Fibroblast of peridontal ligament (primary cell): Measurements from ENCODE around the gene CELA2B.
A peak's percentile ranks its signal among the peaks of the same experiment; 100 is the strongest.
"Not testable (repeated sequence)": the region's sequence is repeated elsewhere in the genome, so short reads cannot be mapped to it uniquely, and the experiment has no call there.

Experiments used
- DNase-seq: peaks from one replicate; pipeline ENCODE4 v3.0.0-alpha.2; 2010; ENCODE audit errors: extremely low read depth

The CELA2B gene

DNA sequence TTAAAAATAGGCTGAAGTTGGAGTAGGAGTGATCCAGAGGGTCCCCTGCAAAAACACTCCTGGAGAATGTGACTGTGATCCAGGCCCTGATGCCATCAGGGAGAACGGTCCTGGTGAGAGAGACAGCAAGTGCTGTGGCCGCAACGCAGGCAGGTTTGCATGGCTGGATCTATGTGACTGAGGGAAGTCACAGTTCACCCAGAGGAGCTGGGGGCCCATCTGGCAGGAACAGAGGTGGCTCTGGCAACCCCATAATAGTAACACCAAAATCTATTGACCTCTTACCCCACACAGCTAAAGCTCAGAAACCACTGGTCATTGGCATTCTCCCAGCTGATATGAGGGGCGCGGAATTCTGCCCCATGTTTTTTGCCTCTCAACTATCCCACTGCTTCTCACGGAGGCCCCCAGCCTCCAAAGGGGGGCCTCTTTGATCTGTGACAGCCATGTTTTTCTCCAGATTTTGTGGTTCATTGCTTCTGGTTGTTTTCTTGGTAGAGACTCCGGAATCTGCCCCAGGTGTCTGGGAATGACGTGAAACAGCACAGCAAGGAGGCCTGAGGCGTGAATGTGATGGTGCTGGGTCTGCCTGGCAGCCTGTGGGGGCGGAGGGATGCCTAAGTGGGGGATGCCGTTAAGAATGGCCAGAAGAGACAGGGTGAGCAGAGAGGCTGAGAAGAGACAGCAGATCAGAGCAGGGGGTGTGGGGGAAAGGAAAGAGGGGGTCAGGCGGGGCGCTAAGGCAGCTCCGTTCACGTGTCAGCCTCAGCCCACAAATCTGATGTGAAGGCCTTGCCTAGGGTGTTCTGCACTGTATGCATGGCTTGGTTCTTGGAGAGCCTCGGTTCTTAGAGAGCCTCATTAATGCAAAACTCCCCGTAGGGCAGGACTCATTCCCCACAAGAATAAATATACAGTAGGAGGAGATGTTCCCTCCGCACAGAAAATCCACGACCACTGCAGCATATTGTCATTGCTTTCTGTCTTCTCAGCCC, 24.6 kb downstream of the CELA2B start:
- DNase-seq: no peak

DNA sequence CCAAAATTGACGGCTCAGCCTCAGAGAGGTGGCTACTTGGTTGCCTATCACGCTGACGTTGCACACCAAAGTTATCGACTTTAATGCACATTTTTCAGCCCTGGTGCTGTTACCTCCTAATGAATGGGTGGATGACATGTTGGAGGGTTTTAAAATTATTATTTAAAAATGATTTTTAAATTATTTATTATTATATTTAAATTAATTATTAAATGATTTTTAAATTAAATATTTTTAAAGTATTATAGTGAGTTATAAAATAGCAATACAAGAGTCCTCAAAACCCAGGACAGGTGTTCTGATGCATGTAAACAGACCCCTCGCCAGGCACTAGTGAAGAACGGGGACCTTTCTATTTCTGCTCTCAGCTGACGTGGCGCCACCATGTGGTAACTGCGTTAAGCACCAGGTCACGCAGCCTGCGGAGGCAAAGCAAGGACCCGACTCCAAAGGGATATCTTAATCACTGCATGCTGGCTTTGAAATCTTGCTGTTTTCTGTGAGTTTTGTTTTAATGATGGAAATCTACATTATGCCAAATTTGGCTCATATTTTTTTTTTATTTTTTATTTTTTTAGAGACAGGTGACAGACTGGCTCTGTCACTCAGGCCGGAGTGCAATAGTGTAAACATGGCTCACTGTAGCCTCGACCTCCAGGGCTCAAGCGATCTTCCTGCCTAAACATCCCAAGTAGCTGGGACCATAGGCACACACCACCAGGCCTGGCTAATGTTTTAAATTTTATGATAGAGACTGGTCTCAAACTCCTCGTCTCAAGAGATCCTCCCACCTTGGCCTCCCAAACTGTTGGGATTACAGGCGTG, 25.5 kb downstream of the CELA2B start:
- peak; percentile 49 for DNase-seq

DNA sequence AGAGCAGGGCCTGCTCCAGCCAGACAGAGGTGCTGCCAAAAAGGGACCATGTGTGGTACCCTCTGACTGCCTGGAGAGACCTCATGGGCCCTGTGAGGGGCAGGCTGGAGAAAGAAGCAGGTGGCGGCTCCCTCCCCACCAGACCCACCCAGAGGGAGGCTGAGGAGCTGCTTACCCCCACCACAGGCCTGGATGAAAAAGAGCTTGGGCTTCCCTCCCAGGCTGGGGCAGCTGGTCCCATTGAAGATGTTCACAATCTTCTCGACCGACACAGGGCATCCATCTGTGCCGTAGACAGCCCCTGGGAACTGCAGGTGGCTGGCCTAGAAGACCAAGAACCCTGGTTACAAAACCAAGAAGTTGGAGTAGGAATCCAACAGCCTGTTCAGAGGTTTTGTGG, 28.5 kb downstream of the CELA2B start:
- no peak for DNase-seq

DNA sequence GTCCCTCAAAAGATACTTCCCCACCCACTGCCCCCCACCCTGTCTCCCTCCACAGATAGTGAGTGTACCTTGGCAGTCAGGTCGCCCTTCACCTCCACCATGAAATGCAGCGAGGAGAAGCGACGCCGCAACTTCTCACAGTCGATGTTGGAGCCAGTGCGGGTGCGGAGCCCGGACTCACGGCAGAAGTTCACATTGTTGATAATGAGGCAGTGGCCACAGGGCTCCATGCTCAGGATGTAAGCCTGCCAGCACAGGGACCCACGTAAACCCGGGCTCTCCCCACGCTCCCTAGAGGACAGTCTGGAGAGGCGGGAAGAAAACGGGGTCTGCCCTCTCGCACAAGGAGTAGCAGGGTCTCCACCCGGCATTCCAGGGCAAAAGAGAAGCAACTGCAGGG, 30.9 kb downstream of the CELA2B start:
- DNase-seq: no peak

DNA sequence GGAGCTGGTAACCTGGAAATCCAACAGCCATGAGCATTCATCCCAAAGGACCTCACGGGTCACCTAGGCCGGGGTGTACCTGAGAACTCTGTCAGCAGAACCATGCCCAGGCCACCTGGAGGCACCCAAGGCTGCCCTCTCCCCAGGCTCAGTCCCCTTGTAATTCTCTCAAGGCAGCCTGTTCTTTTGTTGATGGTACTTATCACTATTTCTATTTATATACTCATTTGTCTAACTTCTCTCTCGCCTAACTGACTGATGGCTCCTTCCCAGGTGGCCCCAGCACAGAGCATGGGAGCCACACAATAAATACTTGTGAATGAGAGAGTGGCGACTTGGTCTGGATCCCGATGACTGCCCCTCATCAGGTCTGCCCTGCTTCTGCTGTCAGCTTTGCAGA, 31.4 kb downstream of the CELA2B start:
- DNase-seq: no peak

DNA sequence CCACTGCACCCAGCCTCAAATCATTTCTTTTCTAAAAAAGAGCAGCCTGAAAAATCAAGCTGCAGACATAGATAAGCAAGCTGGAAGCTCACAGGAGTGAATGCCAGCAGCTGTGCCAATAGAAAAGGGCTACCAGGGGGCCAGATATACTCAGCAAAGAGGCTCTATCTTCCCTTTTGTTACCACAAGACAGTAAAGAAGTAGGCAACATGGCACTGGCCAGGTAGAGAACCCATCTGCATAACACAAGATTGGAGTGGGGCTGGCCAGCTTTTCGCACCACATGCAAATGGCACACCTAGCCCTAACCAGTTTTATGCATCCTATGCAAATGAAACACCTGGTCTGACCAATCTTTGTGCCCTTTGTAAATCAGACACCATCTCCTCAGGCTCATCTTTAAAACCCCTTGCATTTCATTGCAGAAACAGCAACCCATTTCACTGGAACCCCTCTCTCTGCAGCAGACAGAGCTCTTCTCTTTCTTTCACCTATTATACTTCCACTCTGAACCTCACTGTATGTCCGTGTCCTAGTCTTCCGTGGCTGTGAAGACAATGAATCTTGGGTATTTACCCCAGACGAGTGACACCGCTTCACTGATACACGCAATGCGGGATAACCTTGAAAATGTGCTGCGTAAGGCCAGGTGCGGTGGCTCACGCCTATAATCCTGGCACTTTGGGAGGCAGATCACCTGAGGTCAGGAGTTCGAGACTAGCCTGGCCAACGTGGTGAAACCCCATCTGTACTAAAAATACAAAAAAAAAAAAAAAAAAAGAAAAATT, 33.0 kb downstream of the CELA2B start:
- no peak for DNase-seq

DNA sequence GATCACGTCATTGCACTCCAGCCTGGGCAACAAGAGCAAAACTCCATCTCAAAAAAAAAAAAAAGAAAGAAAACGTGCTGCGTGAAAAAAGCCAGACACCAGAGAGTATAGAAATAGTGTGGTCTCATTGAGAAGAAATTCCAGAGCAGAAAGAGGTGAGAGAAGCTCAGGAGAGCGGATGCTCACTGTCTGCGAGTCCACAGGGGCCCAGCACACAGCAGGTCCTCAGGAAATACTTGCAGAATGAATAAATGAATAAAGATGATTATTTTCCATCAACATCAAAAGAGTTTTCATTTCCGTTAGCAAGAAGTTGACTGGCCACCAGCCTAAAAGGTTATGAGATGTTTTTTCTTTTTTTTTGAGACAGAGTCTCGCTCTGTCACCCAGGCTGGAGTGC, 33.7 kb downstream of the CELA2B start:
- DNase-seq: no peak

DNA sequence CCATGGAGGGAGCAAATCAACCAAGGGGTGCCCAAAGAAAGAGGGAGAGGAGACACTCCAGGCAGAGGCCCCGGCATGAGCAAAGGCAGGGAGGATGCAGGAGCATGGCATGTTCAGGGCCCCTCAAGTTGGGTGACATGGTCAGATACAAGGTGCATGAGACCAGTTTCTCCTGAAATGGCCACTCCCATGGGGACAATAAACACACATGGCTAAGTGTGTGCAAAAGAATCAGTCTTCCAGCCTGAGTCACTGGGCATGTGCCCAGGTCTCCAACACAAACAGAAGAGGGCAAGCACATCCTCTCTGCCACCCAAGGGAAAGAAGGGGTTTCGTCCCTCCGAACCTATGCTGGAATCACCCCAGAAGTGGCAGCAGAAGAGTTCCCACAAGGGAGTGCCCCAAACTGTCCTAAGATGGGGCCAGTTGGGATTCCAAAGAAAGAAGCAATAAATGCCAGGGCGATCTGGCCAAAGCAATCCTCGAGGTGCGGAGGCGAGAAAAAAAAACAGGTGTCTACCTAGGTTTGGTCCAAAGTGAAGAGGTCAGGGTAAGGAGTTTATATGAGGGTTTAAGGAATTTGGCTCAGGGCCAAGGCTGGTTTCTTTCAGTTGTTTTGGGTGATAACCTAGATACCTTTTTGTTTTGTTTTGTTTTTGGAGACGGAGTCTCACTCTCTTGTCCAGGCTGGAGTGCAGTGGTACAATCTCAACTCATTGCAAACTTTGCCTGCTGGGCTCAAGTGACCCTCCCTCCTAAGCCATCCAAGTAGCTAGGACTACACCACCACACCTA, 34.9 kb downstream of the CELA2B start:
- no peak for DNase-seq

DNA sequence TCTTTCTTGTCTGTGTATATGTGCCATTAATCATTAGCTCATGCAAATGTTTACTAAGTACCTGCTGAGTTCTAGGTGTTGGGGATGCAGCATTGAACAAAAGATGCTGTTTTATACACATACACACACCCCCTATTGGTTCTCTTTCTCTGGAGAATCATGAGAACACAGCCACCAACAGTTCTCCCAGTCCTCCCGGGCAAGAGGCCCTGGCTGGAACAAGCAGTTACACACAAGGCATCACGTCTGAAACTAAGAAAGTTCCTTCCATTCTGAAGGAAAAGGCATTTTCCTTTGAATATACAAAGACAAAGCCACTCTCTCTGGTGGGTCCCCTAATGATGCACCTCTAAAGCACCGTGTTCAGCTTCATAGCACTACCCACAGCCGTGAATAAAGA, 37.3 kb downstream of the CELA2B start:
- DNase-seq: no peak

DNA sequence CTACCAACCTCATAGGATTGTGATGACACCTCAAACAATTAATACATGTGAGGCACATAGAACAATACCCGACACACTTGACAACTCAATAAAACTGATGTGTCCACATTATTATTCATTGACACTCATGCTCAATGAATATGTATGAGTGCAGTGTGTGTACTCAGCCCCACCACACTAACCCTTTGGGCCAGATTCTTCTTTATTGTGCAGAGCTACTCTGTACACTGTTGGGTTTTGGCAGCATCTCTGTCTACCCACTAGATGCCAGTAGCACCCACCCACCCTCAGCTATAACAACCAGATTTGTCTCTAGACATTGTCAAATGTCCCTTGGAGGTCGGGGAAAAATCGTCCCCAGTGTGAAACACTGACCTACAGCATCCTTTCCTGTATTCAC, 38.0 kb downstream of the CELA2B start:
- no peak for DNase-seq

DNA sequence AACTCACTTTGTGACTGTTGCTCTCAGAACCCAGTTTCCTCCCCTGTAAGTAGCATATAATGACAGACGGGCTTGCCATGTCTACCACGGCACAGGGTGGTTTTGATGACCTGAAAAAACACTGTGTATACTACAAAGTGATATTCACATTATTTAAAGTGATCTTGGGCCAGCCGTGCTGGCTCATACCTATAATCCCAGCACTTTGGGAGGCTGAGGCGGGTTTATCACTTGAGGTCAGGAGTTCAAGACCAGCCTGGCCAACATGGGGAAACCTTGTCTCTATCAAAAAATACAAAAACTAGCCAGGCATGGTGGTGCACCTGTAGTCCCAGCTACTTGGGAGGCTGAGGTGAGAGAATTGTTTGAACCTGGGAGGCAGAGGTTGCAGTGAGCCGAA, 38.7 kb downstream of the CELA2B start:
- DNase-seq: not testable (repeated sequence)

DNA sequence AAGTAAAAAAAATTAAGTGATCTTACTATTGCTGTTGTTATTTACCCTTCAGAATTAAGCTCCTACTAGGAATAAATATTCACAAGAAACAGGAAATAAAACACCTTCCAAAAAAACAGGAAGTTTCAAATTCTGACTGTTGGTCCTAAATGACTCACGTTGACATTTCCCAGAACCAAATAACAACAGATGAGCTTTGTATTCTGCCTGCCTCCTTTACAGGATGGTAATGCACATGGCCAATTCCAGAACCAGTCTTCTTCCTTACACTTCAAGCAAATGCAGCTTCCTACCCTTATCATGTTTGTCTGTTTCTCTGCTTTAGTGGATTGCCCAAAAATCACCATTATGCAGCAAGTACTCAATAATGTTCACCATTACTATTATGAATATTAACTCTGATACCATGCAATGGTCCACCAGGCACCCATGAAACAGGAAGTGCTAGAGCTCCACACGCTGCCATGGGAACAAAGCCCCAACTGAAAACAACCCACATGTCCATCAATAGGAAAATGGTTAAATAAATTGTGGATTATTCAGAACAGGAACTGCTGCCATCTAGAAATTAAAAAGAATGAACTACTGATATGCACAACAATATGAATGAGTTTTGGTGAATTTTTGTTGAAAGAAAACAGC, 39.2 kb downstream of the CELA2B start:
- DNase-seq: no peak

DNA sequence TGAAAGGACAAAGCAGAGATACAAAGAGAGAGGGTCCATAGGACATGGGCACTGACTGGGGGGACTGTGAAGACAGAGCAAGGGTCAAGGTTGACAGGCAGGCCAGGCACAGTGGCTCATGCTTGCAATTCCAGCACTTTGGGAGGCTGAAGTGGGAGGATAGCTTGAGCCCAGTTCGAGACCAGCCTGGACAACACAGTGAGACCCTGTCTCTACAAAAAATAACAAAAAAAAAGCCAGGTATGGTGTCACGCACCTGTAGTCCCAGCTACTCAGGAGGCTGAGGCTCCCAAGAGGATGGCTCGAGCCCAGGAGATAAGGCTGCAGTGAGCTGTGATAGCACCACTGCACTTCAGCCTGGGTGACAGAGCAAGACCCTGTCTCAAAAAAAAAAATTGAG, 43.7 kb downstream of the CELA2B start:
- no peak for DNase-seq

DNA sequence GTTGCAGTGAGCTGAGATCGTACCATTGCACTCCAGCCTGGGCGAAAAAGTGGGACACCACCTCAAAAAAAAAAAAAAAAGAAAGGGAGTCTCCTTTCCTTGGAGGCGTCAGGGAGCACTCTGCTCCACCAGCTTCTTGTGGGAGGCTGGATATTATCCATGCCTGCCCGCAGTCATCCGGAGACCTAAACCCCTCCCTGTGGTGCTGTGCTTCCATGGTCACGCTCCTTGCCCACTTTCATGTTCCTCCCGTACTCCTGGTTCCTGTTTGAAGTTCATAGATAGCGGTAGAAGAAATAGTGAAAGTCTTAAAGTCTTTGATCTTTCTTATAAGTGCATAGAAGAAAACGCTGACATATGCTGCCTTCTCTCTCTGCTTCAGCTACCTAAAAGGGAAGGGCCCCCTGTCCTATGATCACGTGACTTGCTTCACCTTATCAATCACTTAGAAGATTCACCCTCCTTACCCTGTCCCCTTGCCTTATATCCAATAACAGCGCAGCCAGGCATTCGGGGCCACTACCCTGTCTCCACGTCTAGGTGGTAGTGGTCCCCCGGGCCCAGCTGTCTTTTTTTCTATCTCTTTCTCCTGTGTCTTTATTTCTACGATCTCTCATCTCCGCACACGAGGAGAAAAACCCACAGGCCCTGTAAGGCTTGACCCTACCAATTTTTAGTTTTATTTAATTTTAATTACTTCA, 45.5 kb downstream of the CELA2B start:
- not testable (repeated sequence) for DNase-seq

DNA sequence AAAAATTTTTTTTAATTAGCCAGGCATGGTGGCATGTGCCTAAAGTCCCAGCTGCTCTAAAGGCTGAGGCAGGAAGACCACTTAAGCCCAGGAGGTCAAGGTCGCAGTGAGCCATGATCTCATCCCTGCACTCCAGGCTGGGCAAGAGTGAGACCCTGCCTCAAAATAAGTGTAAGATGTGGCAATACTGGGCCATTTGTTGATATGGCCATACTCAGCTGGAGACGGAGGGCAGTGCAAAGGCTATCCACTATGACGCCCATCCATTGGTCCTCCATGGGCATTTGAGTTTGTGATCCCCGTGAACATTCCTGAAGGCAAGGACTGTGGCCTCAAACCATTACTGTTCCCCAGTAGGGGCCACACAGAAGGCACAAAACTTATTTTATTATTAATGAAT, 46.6 kb downstream of the CELA2B start:
- no peak for DNase-seq

DNA sequence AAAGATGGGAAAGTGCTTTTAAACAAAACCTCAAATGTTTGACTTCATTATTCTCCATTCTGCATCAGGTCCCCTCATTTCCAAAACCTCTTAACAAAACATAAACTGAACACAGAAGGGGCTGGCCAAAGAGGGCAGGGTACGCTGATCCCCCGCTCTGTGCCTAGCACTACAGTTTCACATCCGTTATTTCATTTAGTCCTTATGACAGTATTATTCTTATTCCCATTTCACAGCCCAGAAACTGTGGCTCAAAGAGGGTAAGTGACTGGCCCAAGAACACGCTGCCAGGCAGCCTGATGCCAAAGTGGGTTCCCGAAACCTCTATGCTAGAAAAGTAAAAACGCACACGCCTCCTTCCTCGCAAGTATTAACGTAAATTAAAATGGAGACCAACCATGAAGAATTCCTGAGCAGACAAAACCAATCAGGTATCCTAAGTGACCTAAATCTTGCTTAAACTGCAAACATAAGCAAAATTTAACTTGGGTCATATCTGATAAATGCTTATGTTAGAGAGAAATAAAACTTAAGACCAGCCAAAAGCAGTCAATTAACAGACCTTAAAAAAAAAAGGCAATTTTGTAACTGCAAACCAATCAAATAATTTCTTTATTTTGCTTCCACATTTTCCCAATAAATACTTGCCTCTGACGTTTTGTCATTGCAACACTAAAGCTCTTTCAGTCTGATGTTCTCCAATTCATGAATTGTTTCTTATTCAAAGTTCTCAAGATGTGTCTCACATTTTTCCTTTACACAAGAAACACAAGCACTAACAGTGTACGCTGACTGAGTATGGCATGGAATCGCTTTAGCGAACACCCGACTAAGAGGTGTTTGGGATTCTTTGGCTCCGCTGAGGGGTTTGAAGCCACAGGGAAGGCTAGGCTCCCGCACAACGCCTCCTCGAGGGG, 47.5 kb downstream of the CELA2B start:
- DNase-seq: peak; percentile 66

DNA sequence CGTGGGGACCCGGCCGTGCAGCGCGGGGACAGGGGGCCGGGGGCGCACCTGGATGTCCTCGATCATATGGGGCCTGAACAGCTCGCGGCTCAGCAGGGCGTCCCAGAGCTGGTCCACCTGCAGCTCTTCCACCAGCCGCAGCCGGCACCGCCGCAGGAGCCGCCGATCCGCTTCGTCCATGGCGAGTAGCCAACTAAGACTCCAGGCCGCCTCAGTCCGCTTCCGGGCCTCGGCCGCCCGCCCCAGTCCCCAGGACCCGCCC, 48.0 kb downstream of the CELA2B start, which contains the start of gene CASP9:
CASP9 (minus strand) TSS at position 195 of the 262 bp plus-strand sequence; CDS start at position 180, 15 bp downstream.
- no peak for DNase-seq

DNA sequence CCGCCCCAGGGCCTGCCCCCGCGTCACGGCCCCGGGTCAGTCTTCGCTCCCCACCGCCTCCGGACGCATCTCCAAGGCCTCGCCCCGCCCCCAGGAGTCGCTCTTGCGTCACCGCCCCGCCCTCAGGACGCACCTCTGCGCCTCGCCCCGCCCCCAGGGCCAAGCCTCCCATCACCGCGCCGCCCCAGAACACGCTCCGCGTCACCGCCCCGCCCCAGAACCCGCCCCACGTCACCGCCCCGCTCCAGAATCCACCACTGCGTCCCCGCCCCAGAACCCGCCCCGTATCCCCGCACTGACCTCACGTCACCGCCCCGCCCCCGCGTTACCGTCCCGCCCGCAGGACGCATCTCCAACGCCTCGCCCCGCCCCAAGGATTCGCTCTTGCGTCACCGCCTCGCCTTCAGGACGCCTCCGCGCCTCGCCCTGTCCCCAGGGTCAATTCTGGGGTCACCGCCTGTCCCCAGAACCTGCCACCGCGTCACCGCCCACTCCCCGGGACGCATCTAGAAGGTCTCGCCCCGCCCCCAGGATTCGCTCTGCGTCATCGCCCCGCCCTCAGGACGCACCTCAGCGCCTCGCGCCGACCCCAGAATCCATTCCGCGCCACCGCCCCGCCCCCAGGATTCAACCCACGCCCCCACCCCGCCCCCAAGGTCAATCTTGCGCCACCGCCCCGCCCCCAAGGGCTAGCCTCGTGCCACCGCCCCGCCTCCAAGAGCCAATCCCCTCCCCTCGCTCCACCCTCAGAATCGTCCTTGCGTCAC, 48.6 kb downstream of the CELA2B start:
- DNase-seq: peak; percentile 94
